CD4-positive, alpha-beta T cell treated with Interleukin-4 for 1 hour (primary cell): ENCODE results near the gene NKAIN4.

Source experiments
- DNase-seq, 2 donors: peaks; one replicate each; pipeline ENCODE4 v3.0.0-alpha.2; 2020 to 2022

The NKAIN4 gene

DNA sequence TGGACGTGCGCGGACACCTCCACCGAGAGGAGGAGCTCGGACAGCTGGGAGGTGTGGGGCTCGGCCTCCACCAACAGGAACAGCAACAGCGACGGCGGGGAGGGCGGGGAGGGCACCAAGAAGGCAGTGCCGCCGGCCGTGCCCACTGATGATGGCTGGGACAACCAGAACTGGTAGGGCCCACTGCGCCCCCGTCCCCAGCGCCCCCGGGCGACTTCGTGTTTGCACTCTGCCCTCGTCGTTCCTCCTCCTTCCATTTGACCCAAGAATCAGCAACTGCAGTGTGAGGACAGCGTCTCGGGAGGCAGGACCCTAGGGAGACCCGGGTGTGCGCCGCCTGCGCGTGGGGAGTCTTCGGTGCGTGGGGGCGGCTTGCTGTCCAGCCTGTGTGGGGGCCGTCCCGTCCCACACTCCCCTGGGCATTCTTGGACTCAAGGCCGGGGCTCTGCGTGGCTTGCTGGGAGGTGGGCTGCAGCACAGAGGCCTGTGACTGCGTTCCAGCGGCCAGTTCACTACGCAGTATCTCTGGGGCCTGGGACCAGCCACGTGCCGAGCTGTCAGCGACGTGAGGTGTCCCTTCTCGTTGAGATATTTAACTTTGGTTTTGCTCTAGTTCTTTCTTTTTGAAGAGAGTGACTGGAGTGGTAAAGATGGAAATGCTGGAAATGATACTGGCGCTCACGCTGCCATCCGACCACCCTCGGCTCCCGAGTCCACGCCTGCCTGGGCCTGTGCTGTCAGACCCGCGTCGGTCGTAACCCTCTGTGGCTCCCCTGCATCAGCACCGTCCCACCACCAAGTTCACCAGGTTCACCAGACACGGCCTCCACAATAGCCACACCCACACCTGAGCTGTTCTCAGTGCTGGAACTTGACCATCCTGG, 33.7 kb upstream of the NKAIN4 start:
- DNase-seq = no peak

DNA sequence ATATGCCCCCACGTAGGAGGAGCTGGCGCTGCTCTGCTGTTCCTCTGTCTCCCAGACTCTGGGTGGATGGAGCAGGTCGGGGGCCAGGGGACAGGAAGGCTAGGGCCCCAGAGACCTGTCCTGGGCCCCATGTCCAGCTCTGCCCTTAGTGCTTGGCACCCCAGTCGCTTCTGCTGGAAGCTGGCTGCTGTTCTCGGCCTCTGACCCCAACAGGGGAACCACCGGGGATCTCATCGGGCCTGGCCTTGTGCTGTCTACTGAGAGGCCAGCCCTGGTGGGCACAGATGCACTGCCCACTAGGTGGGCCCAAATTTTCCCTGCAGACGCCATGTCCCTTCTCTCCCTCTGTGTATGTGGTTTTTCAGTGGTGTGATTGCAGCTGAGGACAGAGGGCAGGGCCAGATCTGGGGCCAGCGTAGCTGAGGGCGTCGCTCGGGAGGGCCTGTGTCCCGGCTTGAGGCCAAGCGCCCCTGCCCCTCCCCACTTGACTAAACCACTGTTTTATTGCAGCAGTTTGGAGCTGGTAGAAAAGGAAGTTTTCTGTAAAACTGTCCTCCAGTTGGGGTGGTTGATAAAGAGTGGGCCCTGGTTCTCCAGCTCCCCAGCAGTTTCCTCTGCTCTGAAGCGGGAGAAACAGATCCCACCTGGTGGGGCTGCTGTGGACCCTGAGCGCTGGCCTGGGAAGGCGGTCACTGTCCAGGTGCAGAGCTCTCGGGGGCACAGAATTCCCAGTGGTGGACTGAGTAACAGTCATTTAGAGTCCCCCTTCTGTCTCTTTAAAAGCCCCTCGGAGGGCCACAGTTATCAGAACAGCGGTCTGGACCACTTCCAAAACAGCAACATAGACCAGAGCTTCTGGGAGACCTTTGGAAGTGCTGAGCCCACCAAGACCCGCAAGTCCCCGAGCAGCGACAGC, 32.8 kb upstream of the NKAIN4 start:
- no peak for DNase-seq

GRCh38 chr20:63285636-63286615, 31.7 kb upstream of the NKAIN4 start:
- DNase-seq = no peak

DNA sequence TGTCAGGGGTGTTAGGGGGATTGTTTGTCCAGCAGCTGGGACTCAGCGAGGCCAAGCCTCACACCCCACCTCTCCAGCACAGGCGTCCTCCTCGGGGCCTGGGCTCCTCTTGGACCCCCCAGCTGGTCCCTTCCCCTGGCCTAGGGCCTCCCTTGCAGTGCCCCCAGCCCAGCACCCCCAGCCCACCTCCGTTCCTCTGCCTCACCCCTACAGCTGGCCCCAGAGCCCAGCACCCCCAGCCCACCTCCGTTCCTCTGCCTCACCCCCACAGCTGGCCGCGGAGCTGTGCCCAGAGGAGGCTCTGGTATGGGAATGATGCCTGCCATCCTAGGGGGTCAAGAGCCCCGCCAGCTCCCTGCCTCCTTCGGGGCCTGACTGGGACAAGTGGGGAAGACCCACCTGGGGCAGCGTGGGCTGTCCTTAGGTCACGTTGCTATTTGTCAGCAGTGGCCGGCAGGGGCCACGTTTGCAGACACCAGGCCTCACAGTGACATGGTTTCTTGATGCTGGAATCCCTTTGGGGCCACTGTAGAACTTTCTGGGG, 30.8 kb upstream of the NKAIN4 start:
- DNase-seq = no peak

DNA sequence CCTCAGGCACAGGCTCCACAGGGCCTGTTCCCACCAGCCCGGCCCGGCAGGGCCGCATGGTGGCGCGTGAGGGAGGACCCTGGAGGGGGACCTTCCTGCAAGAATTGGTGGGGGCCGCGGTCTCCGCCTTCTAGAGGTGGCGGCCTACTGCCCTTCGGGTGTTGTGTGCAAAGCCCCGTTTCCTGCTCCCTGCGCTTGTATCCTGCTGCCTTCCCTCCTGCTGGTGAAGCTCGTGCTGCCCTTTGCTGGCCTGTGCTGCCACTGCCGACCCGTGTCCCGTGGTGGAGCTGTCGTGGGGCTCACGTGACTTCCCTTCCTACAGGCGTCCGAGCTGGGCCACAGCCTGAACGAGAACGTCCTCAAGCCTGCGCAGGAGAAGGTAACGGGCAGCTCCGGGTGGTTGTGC, 30.3 kb upstream of the NKAIN4 start:
- no peak for DNase-seq

GRCh38 chr20:63284083-63284440, 29.8 kb upstream of the NKAIN4 start:
- DNase-seq = peak in 1 of 2 donors; percentile 27

DNA sequence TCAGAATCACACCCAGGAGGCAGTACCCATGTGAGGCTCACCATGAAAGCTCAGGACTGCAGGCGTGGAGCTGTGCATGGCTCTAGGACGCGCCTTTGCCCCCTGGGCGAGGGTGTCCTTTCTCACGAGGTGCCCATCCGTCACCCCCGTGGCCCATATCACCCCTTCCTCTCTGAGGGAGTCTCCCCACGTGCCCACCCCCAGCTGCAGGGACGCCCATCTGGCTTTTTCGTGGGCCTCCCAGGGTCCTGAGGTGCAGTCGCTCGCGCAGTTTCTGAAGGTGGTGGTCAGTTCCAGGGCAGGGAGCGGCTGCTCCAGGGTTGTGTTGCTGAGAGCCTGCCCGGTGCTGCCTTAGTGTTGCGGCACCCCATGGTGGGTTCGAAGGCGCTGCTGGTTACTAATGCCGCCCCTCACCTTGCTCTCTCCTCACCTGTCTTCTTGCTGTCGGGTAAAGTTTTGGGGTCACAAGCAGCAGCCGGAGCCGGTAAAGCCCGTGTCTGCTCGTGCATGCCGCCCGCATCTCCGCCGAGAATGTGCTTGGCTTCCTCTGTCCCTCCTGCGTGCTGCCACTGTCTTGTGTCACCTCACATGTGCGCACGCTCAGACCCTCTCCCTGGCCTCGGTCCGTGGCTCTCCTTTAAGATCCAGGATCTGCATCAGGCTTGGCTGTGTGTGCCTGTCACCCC, 29.3 kb upstream of the NKAIN4 start:
- DNase-seq = no peak

GRCh38 chr20:63282946-63283345, 28.7 kb upstream of the NKAIN4 start:
- no peak for DNase-seq

DNA sequence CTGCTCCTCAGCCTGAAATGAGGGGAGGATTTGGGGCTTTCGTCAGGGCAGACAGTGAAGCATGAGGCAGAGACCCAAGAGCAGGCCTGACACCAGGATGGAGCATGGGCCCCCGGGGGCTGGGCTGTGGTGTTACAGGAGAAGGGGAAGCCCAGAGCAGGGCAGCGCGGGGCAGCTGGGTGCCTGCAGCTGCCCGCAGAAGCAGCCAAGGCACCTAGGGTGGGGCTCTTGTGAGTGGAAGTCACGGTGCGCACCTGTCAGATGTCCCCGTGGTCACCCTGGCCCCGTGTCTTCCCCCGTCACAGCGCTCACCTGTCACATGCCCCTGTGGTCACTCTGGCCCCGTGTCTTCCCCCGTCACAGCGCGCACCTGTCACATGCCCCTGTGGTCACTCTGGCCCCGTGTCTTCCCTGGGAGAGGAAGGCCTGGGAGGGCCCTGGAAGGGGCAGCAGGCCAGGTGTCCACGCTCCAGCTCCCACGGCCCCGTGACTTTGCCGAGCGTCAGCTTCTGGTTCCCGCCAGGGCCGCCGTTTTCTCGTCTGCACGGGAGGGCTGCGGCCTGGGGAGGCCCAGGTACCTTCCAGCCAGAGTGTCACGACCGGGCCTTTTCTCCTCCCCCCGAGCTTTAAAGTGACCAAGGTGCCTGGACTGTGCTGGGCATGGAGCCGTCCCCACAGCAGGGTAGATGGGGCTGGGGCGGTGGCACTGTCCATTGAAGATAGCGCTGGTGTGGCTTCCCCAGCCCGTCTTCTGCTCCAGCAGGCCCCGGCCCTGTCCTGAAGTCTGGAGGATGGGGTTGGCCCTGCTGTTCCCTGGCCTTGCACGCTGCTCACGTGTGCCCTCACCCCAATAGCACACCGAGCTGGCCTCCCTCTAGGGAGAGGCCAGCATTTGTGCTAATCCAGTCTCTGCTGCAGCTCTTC, 27.7 kb upstream of the NKAIN4 start:
- DNase-seq = no peak

- no peak for DNase-seq
Measured at GRCh38 chr20:63280929-63281545, 26.8 kb upstream of the NKAIN4 start.

DNA sequence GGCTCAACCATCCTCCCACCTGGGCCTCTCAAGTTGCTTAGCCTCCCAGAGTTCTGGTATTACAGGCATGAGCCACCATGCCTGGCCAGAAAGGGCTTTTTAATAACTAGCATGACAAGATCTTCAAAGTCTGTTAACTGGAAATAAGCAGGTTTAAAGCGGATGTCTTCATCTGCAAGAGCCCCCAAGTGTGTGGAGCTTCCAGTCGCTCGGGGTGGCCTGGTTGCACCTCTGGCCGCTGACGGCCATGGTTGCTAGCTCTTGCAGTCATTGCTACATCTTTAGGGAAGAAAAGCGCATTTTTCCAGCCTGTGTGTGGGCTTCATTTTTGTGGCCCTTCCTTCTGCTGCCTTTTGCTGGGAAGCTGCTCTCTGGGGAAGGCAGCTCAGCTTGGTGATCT, 26.1 kb upstream of the NKAIN4 start:
- no peak for DNase-seq

DNA sequence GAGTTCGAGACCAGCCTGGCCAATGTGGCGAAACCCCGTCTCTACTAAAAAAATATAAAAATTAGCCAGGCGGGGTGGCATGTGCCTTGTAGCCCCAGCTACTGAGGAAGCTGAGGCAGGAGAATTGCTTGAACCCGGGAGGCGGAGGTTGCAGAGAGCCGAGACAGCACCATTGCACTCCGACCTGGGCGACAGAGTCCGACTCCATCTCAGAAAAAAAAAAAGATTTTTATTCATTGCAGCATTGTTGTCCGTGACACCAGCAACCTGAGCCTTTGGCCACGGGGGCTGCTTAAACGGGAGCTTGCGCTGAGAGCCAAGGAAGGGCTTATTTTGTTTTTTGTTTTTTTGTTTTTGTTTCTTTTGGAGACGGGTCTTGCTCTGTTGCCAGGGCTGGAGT, 25.7 kb upstream of the NKAIN4 start:
- no peak for DNase-seq

GRCh38 chr20:63278661-63279060, 24.4 kb upstream of the NKAIN4 start:
- no peak for DNase-seq

DNA sequence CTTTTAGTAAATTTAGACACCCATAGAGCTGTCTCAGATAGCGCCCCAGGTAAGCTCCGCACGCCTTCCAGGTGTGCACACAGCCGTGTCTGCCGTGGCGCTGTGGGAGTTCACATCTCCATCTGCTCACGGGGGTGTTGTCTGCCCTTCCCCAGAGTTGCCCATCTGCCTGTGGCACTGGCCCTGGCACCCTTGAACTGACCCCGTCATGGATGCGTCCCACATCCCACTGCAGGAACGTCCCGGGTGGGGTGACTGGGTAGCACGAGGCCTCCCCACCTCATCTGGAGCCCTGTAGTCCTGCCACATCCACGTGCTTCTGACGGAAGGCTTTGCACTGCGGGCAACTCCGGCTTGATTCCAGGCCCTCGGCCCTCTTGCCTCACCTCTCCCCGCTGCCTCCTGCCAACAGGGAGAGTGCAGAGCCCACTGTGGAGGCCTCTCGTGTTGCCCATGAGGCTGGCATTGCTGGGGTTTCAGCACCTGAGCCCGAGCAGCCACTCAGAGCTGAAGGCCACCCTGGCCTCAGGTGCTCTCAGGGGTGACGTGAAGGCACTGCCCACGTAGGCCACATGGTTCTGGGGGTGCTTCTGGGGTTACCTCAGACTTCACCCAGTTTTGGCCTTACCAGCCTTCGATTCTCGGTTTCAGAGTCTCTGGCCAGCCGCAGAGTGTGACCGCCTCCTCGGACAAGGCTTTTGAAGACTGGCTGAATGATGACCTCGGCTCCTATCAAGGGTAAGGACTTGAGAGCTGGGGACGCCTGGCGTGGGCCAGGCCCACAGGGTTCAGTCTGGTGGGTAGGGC, 23.4 kb upstream of the NKAIN4 start:
- no peak for DNase-seq

DNA sequence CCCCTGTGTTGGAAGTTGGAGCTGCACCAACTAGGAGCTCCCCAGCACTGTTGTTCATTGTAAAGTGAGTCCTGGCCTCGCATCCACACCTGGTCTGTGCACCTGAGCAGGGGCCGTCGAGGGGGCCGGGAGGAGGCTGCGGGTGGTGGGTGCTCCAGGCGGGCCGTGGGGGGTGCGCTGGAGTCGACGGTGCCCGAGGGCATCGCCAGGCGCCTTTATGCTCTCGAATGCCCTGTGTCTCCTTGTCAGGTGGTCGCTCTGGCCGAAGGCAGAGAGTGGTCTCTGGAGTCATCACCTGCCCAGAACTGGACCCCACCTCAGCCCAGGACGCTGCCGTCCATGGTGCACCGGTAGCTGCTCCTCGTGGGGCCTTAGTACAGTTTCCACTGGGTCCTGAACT, 22.7 kb upstream of the NKAIN4 start:
- no peak for DNase-seq

GRCh38 chr20:63275825-63276224, 21.6 kb upstream of the NKAIN4 start:
- no peak for DNase-seq

- no peak for DNase-seq
Measured at GRCh38 chr20:63274381-63275228, 20.3 kb upstream of the NKAIN4 start.

DNA sequence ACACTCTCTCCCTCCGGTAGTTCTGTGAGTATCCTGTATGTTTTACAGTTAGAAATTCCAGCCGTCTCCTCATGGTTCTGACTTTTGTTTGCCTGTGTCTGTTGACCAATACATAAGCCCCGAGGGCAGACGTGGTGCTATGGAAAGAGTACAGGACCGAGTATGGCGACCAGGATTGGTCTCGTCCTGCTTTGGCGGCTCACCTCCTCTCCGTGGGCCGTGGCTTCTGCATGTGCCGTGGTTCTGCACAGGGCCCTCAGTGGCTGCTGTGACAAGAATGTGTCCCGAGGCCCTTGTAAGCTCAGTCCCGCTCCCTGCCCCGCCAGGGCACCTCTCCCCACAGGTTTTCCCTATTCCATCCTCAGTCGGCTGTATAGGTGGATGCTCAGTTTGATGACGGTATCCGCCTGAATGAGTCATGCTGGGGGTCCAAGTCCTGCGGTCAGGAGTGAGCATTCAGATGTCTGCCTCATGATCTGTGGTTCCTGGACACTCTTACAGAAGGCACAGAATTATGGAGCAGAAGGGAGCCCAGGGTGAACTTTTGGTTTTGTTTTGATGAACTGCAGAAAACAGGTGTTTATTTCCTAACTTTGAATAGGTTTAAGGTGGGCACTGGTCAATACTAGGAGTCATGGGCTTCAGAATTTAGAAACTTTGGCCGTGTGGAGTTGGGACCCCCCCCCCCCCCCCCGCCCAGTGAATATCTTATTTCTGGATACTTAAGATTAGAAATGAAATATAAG, 19.5 kb upstream of the NKAIN4 start:
- no peak for DNase-seq
